Measurements from ENCODE around the gene IPP.

GRCh38 chr1:45656573-45657226 is 93.8 kb downstream of the IPP start:
- TF ChIP-seq CTCF (IDR thresholded peaks at IDR 0.05; ENCODE audit: insufficient read depth, low read depth, low read length) (no peak), EZH2 (IDR thresholded peaks at IDR 0.05; ENCODE audit: insufficient read depth, low read length) (no peak)

All from astrocyte (in vitro differentiated cells and primary cell).